ENCODE data around the gene PRKCA.

PRKCA gene

DNA sequence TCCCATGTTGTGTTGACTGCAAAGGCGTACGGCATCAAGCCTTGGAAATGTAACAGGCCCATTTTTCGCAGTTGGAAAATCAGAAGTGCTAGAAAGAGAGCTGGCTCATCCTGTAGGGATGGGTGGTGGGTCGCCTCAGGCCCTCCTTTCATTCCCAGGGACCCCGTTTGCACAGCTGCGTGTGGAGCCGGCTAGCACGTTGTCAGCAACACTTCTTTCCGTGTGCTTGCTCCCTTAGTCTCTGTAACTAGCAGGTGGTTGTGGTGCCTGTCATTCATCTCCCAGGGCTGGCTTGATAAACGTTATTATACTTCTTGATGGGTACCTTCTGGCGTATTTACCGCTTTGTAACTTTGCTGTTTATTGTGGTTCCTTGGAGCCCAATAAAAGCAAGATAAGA, 293.5 kb downstream of the PRKCA start:
- DNase-seq (ENCODE audit: low read depth) = no peak
- TF ChIP-seq, protein P1, sequence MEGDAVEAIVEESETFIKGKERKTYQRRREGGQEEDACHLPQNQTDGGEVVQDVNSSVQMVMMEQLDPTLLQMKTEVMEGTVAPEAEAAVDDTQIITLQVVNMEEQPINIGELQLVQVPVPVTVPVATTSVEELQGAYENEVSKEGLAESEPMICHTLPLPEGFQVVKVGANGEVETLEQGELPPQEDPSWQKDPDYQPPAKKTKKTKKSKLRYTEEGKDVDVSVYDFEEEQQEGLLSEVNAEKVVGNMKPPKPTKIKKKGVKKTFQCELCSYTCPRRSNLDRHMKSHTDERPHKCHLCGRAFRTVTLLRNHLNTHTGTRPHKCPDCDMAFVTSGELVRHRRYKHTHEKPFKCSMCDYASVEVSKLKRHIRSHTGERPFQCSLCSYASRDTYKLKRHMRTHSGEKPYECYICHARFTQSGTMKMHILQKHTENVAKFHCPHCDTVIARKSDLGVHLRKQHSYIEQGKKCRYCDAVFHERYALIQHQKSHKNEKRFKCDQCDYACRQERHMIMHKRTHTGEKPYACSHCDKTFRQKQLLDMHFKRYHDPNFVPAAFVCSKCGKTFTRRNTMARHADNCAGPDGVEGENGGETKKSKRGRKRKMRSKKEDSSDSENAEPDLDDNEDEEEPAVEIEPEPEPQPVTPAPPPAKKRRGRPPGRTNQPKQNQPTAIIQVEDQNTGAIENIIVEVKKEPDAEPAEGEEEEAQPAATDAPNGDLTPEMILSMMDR (conservative IDR thresholded peaks at IDR 0.05; ENCODE audit: control insufficient read depth, insufficient read depth, low read depth, low read length) = no peak
- no peak overlapping the region for H3K4me3 ChIP-seq (ENCODE audit: control insufficient read depth, low read depth, low read length)

DNA sequence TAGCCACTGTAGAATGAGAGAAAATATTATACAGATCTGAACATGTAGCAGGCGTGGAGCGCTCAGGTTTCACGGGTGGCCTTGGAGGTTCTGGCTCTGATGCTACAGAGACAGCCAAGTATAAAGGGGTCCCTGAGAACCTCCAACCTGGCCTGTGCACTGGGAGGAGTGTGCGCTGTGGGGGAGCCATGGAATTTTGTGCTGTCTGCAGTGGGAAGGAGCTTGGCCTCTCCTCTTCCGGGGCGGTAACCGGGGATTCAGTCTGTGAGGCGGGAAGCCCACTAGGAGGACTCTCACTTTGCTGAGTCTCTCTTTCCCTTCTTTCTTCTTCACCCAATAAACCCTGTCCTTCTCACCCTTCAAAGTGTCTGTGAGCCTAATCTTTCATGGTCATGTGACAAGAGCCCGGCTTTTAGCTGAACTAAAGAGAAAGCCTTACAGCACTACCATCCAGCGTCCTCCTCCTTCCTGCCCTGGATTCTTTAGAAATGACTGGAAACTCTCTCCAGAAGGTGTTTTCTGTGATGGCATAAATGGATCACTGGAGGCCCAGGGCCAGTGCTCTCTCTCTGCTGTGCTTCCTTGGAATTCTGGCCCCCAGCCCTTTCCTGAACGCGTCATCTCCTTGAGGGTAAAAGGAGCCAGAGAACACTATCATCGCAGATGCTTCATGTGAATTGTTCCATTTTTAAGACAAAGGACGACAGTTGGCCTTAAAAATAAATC, 300.4 kb downstream of the PRKCA start:
- H3K4me3 ChIP-seq (ENCODE audit: control insufficient read depth, low read depth, low read length) = no peak overlapping the region
- DNase-seq (ENCODE audit: low read depth) = peak; percentile 75
- TF ChIP-seq, protein P1 (conservative IDR thresholded peaks at IDR 0.05; ENCODE audit: control insufficient read depth, insufficient read depth, low read depth, low read length) = no peak

DNA sequence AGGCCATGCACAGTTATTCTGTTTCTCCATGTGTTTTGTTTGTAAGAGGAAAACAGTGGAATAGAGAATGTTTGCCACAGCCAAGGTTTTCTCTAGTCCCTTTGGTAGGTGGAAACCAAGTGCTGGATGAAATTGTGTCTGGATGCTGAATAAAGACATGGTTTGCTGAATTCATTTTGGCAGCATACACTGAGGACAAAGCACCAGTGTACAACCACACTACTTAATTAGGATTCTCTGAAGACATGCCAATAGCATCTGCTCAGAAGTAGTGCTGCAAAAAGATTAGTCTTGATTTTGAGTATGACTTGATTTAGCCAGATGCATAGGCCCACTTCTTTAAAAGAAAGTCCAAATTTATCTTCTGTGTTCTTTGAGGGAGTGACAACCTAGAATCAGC, 302.0 kb downstream of the PRKCA start:
- TF ChIP-seq, protein P1 (conservative IDR thresholded peaks at IDR 0.05; ENCODE audit: control insufficient read depth, insufficient read depth, low read depth, low read length) = no peak
- H3K4me3 ChIP-seq (ENCODE audit: control insufficient read depth, low read depth, low read length) = no peak overlapping the region
- no peak for DNase-seq (ENCODE audit: low read depth)

DNA sequence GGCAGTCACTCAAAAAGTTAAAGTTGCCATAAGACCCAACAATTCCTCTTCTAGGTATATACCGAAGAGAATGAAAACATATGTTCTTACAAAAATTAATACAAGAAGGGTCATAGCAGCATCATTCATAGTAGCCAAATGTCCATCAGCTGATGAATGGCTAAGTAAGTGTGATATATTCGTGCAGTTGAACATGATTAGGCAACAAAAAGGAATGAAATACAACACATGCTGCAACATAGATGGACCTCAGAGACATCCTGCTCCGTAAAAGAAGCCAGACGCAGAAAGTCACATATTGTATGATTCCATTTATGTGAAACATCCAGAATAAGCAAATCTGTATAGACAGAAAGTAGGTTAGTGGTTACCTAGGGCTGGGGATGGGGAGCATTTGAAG, 303.1 kb downstream of the PRKCA start:
- DNase-seq (ENCODE audit: low read depth) = no peak
- TF ChIP-seq, protein P1 (conservative IDR thresholded peaks at IDR 0.05; ENCODE audit: control insufficient read depth, insufficient read depth, low read depth, low read length) = no peak
- no peak overlapping the region for H3K4me3 ChIP-seq (ENCODE audit: control insufficient read depth, low read depth, low read length)

DNA sequence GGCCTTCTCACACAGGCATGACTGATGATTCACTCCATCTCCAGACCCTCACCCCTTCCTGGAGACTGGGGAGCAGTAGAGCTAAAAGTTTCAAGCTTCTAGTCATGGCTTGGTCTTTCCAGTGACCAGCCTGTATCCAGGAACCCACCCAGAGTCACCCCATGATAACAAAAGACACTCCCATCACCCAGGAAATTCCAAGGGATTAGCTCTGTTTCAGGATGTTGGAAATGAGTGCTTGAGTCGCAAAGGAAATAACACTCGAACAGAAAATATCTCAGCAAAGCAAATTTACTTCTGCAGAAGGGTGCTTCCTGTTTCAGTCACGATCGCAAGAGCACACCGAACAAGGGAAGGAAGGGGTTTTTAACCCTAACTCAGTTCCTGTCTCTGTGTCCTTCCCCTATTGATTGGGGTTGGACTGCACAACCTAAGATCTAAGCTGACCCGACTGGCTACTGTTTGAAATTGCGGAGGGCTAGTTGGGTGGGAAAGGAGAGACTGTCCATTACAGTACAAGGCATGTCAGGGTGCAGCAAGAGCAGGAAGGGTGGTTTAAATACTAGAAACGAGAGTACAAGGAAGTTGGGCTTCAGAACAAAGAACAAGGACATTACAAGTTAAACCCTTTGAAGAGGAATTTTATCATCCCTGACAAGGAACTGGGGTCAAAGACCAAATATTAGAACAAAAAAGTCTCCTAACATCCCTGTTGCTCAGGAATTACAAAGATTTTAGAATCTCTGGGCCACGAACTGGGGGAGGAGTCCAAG, 308.1 kb downstream of the PRKCA start:
- TF ChIP-seq, protein P1 (conservative IDR thresholded peaks at IDR 0.05; ENCODE audit: control insufficient read depth, insufficient read depth, low read depth, low read length) = no peak
- DNase-seq (ENCODE audit: low read depth) = no peak
- H3K4me3 ChIP-seq (ENCODE audit: control insufficient read depth, low read depth, low read length) = no peak overlapping the region

DNA sequence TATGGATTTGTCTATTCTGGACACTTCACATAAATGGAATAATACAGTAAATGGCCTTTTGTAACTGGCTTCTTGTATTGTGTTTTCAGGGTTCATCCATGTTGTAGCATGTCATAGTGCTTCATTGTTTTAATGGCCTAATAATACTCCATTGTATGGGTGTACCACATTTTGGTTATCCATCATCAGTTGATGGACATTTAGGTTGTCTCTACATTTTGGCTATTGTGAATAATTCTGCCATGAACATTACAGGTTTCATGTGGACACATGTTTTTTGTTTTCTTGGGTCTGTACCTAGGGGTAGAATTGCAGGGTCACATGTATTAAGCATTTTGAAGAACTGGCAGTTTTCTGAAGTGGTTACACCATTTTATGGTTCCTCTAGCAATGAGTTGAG, 309.0 kb downstream of the PRKCA start:
- TF ChIP-seq, protein P1 (conservative IDR thresholded peaks at IDR 0.05; ENCODE audit: control insufficient read depth, insufficient read depth, low read depth, low read length) = no peak
- no peak overlapping the region for H3K4me3 ChIP-seq (ENCODE audit: control insufficient read depth, low read depth, low read length)

More for the DNA sequence above, 309.0 kb downstream of the PRKCA start:
- DNase-seq (ENCODE audit: low read depth) = no peak
